ENCODE results near the gene GPR25.
A peak's percentile ranks its signal among the peaks of the same experiment; 100 is the strongest.

Gene GPR25, protein sequence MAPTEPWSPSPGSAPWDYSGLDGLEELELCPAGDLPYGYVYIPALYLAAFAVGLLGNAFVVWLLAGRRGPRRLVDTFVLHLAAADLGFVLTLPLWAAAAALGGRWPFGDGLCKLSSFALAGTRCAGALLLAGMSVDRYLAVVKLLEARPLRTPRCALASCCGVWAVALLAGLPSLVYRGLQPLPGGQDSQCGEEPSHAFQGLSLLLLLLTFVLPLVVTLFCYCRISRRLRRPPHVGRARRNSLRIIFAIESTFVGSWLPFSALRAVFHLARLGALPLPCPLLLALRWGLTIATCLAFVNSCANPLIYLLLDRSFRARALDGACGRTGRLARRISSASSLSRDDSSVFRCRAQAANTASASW

DNA sequence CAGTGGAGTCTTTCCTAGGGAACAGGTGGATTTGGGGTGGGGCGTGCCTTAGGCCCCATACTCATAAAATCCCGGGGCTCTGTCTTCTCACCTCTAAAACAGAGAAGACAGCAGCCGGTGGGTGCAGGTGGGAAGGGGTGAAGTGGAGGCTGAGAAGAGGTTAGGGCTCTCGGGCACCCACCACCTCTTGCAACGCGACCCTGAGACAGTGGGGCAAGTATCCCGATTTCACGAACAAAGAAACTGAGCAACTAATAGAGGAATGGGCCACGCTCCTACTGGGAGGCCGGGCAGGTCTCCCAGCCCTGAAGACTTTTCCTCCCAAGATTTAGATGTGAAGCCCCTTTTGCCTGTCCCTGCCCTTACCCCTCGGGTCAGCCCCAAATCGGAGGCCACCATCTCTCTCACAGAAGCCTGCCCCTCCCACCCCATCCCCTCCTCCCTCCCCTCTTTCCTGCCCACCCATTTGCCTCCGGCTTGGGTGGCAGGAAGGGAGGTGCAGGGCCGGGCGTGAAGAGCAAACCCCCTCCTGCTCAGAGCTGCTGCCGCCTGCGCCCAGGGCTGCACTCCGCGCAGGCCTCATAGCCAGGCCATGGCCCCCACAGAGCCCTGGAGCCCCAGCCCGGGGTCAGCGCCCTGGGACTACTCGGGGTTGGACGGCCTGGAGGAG lies at the start of gene GPR25:
GPR25 (plus strand) TSS at position 536 of the 670 bp plus-strand sequence; CDS start at position 593, 57 bp downstream.
- Histone ChIP-seq H3K9me3 (ENCODE audit: control insufficient read depth, insufficient read depth, low read length) (no peaks in the 10 kb centered on the region), H3K4me1 (ENCODE audit: control insufficient read depth, insufficient read depth, low read length) (peaks cover 6% of the 10 kb centered on the region), H3K27me3 (ENCODE audit: control insufficient read depth, insufficient read depth, low read length) (peaks cover 9% of the 10 kb centered on the region; the same call in 1 of the 2 replicates), H3K4me3 (ENCODE audit: low read length) (peak within 1 kb of the TSS; percentile 6; the same call in 1 of the 2 replicates), H3K27ac (ENCODE audit: low read length) (no peak within 1 kb of the TSS), H3K36me3 (ENCODE audit: control insufficient read depth, insufficient read depth, low read length) (no peaks in the 10 kb centered on the region)
- WGBS (ENCODE audit: insufficient coverage, insufficient read length), result no CpG with 5 or more reads among the region's 23 CpGs
- no peak for DNase-seq (ENCODE audit: low read depth, low spot score)

DNA sequence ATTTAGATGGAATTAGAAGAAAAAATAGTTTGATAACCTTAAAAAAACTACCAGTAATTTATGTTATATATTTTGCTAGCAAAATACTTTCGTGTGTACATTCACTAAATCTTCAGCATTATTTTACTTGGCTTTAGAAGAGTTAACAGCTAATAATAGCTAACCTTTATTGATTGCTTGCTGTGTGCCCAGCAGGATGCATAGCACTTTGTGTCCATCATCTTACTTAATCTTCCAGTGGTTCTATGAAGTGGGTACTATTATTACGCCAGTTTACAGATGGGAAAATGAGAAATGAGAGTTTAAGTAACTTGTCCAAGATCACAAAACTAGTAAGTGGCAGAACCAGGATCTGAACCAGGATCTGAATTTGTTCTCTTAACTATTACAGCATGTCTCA lies 41.7 kb upstream of the GPR25 start:
- H3K4me3 ChIP-seq (ENCODE audit: low read length), result no peak overlapping the region
- no peaks in the 10 kb centered on the region for H3K27me3 ChIP-seq (ENCODE audit: control insufficient read depth, insufficient read depth, low read length)
- no CpG with 5 or more reads among the region's 2 CpGs for WGBS (ENCODE audit: insufficient coverage, insufficient read length)
- no peaks in the 10 kb centered on the region for H3K36me3 ChIP-seq (ENCODE audit: control insufficient read depth, insufficient read depth, low read length)
- no peak for DNase-seq (ENCODE audit: low read depth, low spot score)
- no peaks in the 10 kb centered on the region for H3K9me3 ChIP-seq (ENCODE audit: control insufficient read depth, insufficient read depth, low read length)
- H3K27ac ChIP-seq (ENCODE audit: low read length), result no peak overlapping the region
- H3K4me1 ChIP-seq (ENCODE audit: control insufficient read depth, insufficient read depth, low read length), result no peaks in the 10 kb centered on the region

DNA sequence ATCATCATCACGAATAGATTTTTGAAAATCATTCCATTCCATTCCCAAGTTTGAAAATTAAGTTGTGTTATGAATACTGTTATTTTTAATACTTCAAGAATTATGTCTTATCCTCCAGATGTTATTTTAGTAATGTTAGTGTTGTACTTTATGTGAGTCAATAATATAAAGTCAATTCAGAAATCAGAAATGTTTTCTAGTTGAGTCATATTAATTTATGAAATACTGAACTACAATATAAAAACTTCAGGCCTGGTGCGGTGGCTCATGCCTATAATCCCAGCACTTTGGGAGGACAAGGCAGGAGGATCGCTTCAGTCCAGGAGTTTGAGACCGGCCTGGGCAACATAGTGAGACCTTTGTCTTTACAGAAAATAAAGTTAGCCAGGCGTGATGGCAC lies 38.4 kb upstream of the GPR25 start:
- no peaks in the 10 kb centered on the region; the same call in 1 of the 2 replicates for H3K36me3 ChIP-seq (ENCODE audit: control insufficient read depth, insufficient read depth, low read length)
- H3K27me3 ChIP-seq (ENCODE audit: control insufficient read depth, insufficient read depth, low read length), result no peaks in the 10 kb centered on the region
- no CpG with 5 or more reads among the region's 5 CpGs for WGBS (ENCODE audit: insufficient coverage, insufficient read length)
- no peaks in the 10 kb centered on the region; the same call in 1 of the 2 replicates for H3K9me3 ChIP-seq (ENCODE audit: control insufficient read depth, insufficient read depth, low read length)
- H3K27ac ChIP-seq (ENCODE audit: low read length), result no peak overlapping the region
- no peak for DNase-seq (ENCODE audit: low read depth, low spot score)
- H3K4me1 ChIP-seq (ENCODE audit: control insufficient read depth, insufficient read depth, low read length), result no peaks in the 10 kb centered on the region
- H3K4me3 ChIP-seq (ENCODE audit: low read length), result no peak overlapping the region

DNA sequence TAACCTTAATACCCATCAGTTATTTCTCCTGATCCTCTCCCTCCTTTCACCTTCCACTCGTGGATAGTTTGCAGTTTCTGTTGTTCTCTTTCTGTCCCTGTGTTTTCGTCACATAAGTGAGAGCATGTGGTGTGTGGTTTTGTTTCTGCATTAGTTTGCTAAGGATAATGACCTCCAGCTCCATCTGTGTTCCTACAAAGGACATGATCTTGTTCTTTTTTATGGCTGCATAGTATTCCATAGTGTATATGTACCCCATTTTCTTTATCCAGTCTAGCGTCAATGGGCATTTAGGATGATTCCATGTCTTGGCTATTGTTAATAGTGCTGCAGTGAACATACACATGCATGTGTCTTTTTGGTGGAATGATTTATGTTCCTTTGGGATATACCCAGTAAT lies 36.6 kb upstream of the GPR25 start:
- Histone ChIP-seq H3K4me1 (ENCODE audit: control insufficient read depth, insufficient read depth, low read length) (no peaks in the 10 kb centered on the region), H3K4me3 (ENCODE audit: low read length) (no peak overlapping the region), H3K27me3 (ENCODE audit: control insufficient read depth, insufficient read depth, low read length) (no peaks in the 10 kb centered on the region), H3K9me3 (ENCODE audit: control insufficient read depth, insufficient read depth, low read length) (no peaks in the 10 kb centered on the region; the same call in 1 of the 2 replicates), H3K36me3 (ENCODE audit: control insufficient read depth, insufficient read depth, low read length) (no peaks in the 10 kb centered on the region; the same call in 1 of the 2 replicates), H3K27ac (ENCODE audit: low read length) (no peak overlapping the region)
- DNase-seq (ENCODE audit: low read depth, low spot score), result no peak
- WGBS (ENCODE audit: insufficient coverage, insufficient read length), result no CpG with 5 or more reads among the region's 3 CpGs

DNA sequence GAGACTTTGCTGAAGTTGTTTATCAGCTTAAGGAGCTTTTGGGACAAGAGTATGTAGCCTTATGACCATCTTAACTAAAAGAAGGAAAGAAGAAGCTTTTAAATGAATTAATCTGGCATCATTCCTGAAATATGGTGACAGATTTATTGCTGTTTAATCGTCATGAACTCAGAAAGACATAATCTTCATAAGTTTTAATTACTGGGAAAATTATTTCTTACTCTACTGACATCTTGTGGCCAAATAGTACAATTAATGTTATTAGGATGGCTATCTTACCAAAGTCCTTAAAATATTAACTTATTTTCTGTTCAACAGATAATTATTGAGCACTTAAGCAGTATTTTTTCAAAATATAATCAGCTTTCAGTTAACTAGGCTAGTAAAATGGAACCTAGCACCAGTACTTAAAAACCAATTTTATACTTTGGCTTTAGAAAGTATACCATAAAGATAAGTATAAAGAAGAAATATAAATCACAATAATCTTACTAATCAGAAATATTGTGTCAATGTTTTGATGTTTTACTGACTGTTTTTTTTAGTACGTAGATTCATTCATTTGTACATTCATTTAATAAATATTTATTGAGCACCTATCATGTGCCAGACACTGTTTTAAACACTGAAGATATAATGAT lies 34.7 kb upstream of the GPR25 start:
- Histone ChIP-seq H3K27ac (ENCODE audit: low read length) (no peak overlapping the region), H3K9me3 (ENCODE audit: control insufficient read depth, insufficient read depth, low read length) (no peaks in the 10 kb centered on the region; the same call in 1 of the 2 replicates), H3K4me3 (ENCODE audit: low read length) (no peak overlapping the region), H3K36me3 (ENCODE audit: control insufficient read depth, insufficient read depth, low read length) (no peaks in the 10 kb centered on the region; the same call in 1 of the 2 replicates), H3K27me3 (ENCODE audit: control insufficient read depth, insufficient read depth, low read length) (no peaks in the 10 kb centered on the region), H3K4me1 (ENCODE audit: control insufficient read depth, insufficient read depth, low read length) (no peaks in the 10 kb centered on the region)
- no CpG with 5 or more reads among the region's 2 CpGs for WGBS (ENCODE audit: insufficient coverage, insufficient read length)
- DNase-seq (ENCODE audit: low read depth, low spot score), result no peak

DNA sequence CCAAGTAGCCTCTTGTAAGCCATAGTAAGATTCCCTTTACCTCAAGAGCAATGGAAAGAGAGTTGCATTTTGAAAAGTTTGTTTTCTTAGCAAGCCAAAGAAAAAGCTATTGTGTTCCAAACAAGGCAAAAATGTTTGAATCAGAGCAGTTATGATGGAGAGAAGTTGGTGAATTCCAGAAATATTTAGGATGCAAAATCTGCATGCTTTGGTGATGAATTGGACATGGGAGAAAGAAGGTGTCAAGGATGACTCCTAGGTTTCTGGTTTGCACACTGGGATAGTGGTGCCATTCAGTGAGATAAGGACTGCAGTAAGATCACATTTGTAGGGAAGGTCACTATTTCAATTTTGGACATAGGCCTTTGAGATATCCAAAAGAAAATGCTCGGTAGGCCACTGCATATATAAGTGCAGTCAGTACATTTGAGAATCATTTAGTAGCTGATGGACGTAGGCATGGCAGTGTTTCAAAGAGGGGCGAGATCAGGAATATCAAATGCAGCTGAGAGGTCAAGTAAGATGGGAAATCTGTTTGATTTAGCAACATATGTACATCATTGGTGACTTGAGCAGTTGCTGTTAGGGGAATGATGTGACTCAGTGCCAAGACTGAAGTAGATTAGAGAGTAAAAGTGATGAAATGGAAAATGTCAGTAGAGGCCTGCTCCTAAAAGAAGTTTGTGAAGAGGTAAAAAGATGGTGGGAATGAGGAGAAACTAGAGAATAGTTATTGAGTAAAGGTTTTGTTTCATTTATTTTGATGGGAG lies 33.9 kb upstream of the GPR25 start:
- no peaks in the 10 kb centered on the region; the same call in 1 of the 2 replicates for H3K9me3 ChIP-seq (ENCODE audit: control insufficient read depth, insufficient read depth, low read length)
- DNase-seq (ENCODE audit: low read depth, low spot score), result no peak
- no peak overlapping the region for H3K4me3 ChIP-seq (ENCODE audit: low read length)
- H3K27me3 ChIP-seq (ENCODE audit: control insufficient read depth, insufficient read depth, low read length), result no peaks in the 10 kb centered on the region
- H3K4me1 ChIP-seq (ENCODE audit: control insufficient read depth, insufficient read depth, low read length), result no peaks in the 10 kb centered on the region
- no peak overlapping the region for H3K27ac ChIP-seq (ENCODE audit: low read length)
- no peaks in the 10 kb centered on the region; the same call in 1 of the 2 replicates for H3K36me3 ChIP-seq (ENCODE audit: control insufficient read depth, insufficient read depth, low read length)
- no CpG with 5 or more reads among the region's 3 CpGs for WGBS (ENCODE audit: insufficient coverage, insufficient read length)

DNA sequence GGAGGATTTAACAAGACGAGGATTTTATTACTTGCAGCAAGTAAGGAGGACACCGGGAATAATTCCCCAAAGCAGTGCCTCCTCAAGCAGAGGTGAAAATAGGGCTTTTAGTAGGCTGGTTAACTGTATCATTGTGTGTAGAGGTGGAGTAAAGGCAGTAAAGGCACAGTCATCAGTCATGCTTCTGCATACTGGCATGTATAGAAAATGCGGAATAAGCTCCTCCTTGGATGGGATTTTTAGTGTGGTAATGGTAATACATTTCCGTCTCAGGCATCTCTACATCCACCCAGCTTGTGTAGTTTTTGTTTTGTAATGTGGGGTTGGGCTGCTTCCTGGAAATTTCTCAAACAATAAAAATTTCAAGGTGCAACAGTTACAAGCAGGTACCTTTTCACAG lies 27.4 kb upstream of the GPR25 start:
- WGBS (ENCODE audit: insufficient coverage, insufficient read length), result no CpG with 5 or more reads among the region's 4 CpGs
- DNase-seq (ENCODE audit: low read depth, low spot score), result no peak
- Histone ChIP-seq H3K4me1 (ENCODE audit: control insufficient read depth, insufficient read depth, low read length) (no peaks in the 10 kb centered on the region), H3K36me3 (ENCODE audit: control insufficient read depth, insufficient read depth, low read length) (peaks cover 3% of the 10 kb centered on the region; the same call in 1 of the 2 replicates), H3K4me3 (ENCODE audit: low read length) (no peak overlapping the region), H3K9me3 (ENCODE audit: control insufficient read depth, insufficient read depth, low read length) (no peaks in the 10 kb centered on the region), H3K27ac (ENCODE audit: low read length) (no peak overlapping the region), H3K27me3 (ENCODE audit: control insufficient read depth, insufficient read depth, low read length) (no peaks in the 10 kb centered on the region)

DNA sequence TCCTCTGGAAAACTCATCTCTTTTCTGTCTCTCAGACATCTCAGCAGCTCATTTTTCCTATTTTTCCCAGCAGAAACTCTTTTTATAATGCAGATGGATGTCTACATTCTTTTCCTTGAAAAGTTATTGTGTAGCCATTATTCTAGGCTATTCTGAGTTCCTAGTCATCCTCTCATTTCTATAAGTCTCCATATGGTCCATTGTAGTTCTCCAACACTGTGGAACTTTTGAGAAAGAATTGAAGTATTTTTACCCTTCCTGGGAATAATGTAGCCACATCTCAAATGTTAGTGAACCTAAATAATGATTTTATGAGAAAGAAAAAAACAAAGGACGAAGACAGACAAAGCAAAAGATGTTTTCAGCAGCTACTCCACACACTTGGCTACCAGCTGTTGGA lies 26.4 kb upstream of the GPR25 start:
- WGBS (ENCODE audit: insufficient coverage, insufficient read length), result no CpG with 5 or more reads among the region's 1 CpG

DNA sequence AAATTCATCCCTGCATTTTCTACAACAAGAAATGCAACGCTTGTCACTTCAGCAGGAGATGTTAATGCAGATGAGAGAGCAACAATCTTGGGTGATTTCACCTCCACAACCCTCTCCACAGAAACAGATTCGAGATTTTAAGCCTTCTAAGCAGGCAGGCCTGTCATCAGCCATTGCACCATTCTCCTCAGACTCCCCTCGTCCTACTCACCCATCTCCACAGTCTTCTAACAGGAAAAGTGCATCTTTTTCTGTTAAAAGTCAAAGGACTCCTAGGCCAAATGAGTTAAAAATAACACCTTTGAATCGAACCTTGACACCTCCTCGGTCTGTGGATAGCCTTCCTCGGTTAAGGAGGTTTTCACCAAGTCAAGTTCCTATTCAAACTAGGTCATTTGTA lies 23.4 kb upstream of the GPR25 start:
- DNase-seq (ENCODE audit: low read depth, low spot score), result no peak
- Histone ChIP-seq H3K9me3 (ENCODE audit: control insufficient read depth, insufficient read depth, low read length) (no peaks in the 10 kb centered on the region), H3K27ac (ENCODE audit: low read length) (no peak overlapping the region), H3K4me1 (ENCODE audit: control insufficient read depth, insufficient read depth, low read length) (no peaks in the 10 kb centered on the region), H3K4me3 (ENCODE audit: low read length) (no peak overlapping the region), H3K36me3 (ENCODE audit: control insufficient read depth, insufficient read depth, low read length) (peaks cover 5% of the 10 kb centered on the region; the same call in 1 of the 2 replicates), H3K27me3 (ENCODE audit: control insufficient read depth, insufficient read depth, low read length) (no peaks in the 10 kb centered on the region)
- WGBS (ENCODE audit: insufficient coverage, insufficient read length), result no CpG with 5 or more reads among the region's 6 CpGs

More for the DNA sequence above, 26.4 kb upstream of the GPR25 start:
- H3K9me3 ChIP-seq (ENCODE audit: control insufficient read depth, insufficient read depth, low read length), result no peaks in the 10 kb centered on the region
- no peaks in the 10 kb centered on the region for H3K27me3 ChIP-seq (ENCODE audit: control insufficient read depth, insufficient read depth, low read length)
- H3K4me3 ChIP-seq (ENCODE audit: low read length), result no peak overlapping the region
- no peak for DNase-seq (ENCODE audit: low read depth, low spot score)
- H3K4me1 ChIP-seq (ENCODE audit: control insufficient read depth, insufficient read depth, low read length), result no peaks in the 10 kb centered on the region
- H3K27ac ChIP-seq (ENCODE audit: low read length), result no peak overlapping the region
- peaks cover 5% of the 10 kb centered on the region; the same call in 1 of the 2 replicates for H3K36me3 ChIP-seq (ENCODE audit: control insufficient read depth, insufficient read depth, low read length)

DNA sequence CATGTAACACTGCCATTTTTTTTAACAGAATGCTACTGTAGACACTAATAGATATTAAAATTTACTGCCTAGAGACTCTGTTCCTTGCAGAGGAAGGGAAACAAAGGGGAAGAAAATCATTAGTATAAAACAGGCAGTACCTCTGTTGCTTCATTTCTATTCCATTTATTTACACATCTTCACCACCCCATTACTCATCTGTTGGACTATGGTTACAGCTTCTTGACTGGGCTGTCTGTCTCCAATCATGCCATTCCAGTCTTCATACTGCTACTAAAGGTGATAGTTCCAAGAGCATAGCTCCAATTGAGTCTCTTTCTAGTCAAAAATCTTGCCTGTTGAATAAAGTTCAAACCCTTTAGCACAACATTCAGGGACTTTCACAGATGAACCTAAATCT lies 22.2 kb upstream of the GPR25 start:
- Histone ChIP-seq H3K9me3 (ENCODE audit: control insufficient read depth, insufficient read depth, low read length) (no peaks in the 10 kb centered on the region), H3K36me3 (ENCODE audit: control insufficient read depth, insufficient read depth, low read length) (peaks cover 5% of the 10 kb centered on the region; the same call in 1 of the 2 replicates), H3K4me1 (ENCODE audit: control insufficient read depth, insufficient read depth, low read length) (no peaks in the 10 kb centered on the region), H3K4me3 (ENCODE audit: low read length) (no peak overlapping the region), H3K27ac (ENCODE audit: low read length) (no peak overlapping the region), H3K27me3 (ENCODE audit: control insufficient read depth, insufficient read depth, low read length) (no peaks in the 10 kb centered on the region)
- DNase-seq (ENCODE audit: low read depth, low spot score), result no peak
